HG03520 (cell line): ENCODE measurements around the gene CRHR2.

Experiments
- ATAC-seq: cut with Tn5 transposase; IDR thresholded peaks from one replicate; pipeline ENCODE4 v1.9.1; 2021; ENCODE audit warnings: mild to moderate bottlenecking, moderate library complexity; ENCODE audit not compliant: unreplicated experiment

The CRHR2 gene

DNA sequence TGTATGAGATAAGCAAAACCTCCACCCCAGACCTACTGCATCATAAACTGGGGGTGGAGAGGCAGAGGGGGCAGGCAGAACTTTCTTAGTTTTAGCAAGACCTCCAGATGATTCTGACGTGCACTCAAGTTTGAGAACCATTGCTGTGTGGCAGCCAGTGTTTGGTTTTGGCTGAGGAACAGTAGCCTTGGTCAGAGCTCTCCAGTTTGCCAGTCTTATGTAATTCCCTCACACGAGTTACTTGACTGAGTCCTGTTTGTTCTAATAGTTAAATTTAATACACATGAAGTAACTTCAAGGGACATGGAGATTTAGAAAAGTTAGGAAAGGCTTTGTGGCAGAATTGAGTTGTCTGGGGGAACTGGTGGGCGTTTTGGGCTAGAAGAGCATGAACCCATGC is 49.0 kb downstream of the CRHR2 start:
- ATAC-seq, result no peak

- ATAC-seq, result no peak
Observed at GRCh38 chr7:30630986-30631385, 51.3 kb downstream of the CRHR2 start.

- no peak for ATAC-seq
Observed at GRCh38 chr7:30627026-30627425, 55.2 kb downstream of the CRHR2 start.

DNA sequence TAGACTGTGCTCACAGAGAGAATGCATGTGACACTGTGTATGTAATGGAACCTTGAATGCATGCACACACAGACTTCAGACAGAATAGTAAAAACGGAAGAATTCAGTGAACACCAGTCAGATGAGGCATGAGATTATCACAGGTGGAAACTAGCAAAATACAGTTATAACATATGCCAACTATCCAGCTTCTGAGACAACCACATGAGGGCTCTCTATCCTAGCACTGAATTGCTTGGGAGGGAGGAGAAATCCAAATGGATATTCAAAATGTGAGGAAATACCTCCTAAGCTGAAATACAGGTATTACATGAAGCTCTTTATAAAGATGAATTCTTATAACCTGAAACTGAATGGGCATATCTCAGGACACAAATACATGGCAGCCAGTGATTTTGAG is 57.0 kb downstream of the CRHR2 start:
- no peak for ATAC-seq

- ATAC-seq, result no peak
Observed at GRCh38 chr7:30618961-30619360, 63.3 kb downstream of the CRHR2 start.

DNA sequence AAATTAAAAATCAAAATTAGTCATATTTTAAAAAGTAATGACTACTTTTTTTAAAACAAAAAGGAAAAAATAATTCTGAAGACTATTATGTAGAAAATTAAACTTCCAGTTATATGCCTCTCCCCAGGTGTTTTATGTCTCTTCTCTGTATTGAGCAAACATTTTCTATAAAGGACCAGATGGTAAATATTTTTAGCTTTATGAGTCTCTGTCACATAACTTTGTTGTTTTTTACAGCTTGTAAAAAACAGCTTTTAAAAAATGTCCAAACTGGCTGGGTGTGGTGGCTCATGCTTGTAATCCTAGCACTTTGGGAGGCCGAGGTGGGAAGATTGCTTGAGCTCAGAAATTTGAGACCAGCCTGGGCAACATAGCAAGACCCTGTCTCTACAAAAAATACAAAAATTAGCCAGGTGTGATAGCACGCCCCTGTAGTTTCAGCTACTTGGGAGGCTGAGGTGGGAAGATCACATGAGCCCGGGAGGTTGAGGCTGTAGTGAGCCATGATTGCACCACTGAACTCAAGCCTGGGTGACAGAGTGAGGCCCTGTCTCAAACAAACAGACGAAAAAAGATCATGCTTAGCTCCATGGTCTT is 64.1 kb downstream of the CRHR2 start:
- ATAC-seq, result no peak

- no peak for ATAC-seq
Observed at GRCh38 chr7:30617359-30617758, 64.9 kb downstream of the CRHR2 start.

DNA sequence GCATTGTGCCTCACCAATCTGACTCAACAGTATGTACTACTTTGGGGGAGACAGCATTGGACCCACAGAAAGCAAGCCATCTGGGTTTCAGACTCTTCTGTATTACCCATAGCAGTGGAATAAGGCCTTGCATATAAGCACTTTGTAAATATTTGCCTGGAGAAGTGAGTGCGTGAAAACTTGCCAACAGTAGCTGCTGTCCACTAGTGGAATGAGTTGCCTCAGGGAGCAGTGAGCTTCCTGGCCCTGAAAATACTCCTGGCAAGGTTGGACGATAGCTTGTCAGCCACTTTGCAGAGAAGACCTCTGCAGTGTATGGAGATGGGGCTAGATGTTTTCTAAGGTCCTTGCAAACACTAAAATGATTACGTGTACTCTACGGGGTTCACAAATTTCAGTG is 65.9 kb downstream of the CRHR2 start:
- no peak for ATAC-seq

DNA sequence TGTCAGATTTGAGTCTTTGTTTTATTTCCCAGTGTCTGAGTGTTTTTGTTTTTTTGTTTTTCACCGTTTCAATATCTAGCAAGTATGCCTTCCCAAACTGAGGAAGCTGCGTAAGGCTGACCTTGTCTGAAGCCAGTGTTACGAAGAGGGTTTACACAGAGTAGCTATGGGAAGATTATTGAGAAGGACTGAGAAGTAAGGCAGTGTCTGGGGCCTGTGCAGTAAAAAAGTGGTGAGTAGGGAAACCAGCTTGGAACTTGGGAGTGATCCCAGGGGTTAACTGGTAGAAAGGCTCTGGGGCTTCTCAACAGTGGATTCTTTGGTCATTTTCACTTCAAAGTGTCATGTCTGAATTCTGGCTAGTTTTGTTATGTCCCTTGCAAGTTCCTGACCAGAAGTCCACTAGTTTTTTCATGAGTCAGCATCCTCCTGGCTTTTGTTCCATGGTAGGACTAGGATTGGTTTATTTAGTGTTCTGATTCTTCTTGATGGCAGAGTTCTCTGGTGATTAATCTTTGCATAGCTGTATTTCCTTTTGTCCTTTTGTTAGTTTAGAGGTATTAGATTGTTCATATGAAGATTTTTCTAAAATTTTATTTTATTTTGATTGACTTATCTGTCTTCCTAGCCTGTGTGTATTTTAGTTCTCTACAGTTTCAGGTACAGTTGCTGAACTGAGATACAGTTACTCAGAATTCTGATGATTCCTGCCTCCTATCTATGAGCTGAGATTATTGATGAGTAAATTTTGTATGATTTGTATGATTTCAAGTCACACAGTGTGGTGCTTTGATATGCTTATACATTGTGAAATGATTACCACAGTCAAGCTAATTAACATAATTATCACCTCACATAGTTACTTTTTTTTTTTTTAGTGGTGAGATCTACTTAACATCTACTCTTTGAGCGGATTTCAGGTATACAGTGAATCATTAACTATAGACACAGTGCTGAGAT is 68.6 kb downstream of the CRHR2 start:
- ATAC-seq, result no peak

GRCh38 chr7:30612658-30613265 is 69.5 kb downstream of the CRHR2 start:
- ATAC-seq, result no peak

DNA sequence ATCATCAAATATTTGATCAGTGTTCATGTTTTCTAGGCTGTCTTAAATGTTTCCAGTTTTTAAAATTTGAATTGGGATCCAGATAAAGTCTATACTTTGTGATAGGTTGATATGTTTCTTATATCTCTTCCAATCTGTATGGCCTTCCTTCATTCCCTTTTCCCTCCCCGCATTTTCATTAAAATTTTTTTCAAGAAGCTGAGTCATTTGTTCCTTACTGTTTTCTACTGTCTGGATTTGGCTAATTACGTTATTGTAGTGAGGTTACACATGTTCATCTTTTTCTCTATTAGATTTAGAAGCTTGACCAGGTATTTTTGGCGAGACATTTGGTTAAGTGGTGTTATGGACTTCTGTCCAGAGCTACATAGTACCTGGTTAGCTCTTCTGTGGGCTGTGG is 76.4 kb downstream of the CRHR2 start:
- no peak for ATAC-seq

DNA sequence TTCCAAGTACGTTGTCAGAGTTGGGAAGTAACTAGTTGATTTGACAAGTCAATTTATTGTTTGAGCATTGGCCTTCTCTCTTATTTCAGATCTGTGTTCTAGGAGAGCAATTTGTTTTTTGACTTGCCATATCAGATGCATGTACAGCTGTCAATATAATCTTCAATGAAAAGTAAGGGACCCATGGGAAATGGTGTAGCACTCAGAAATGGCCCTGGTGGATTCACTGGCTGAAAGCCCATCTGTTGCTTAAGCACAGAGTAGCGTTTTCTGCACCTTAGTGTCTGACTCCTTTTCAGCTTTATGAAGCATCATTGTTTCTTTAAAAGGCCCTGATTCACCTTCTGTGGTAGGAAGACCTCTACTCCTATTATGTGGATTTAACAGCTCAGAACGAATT is 77.4 kb downstream of the CRHR2 start:
- no peak for ATAC-seq
